Measurements from ENCODE around the gene CCL19.
A peak's percentile ranks its signal among the peaks of the same experiment; 100 is the strongest.

CCL19 gene

DNA sequence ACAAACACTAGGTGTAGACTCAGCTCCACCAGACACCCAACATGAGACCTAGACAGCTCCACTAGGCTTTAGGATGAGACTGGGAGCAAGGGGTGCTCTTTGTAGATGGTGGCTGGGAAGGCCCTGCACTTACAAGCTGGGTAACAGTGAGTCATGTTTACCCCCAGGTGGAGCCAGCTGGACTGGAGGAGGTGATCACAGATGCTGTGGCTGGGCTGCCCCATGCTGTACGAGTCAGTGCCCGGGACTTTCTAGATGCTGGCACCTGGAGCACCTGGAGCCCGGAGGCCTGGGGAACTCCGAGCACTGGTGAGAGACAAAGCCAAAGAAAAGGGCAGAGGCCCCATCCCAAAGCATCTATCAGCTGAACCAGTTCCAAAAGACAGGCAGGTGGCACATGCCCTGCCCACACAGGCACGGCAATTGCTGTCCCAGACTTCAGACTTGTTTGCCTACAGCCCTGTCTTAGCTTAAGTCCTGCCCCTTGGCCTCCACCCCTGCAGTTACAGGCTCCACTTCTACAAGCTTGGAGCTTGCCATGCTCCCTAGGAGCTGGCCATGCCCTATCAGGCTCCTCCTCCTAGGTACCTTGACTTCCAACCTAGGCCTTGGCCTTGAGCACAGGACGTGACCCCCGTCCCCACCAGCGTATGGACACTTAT lies 31.4 kb downstream of the CCL19 start:
- no peak for DNase-seq

DNA sequence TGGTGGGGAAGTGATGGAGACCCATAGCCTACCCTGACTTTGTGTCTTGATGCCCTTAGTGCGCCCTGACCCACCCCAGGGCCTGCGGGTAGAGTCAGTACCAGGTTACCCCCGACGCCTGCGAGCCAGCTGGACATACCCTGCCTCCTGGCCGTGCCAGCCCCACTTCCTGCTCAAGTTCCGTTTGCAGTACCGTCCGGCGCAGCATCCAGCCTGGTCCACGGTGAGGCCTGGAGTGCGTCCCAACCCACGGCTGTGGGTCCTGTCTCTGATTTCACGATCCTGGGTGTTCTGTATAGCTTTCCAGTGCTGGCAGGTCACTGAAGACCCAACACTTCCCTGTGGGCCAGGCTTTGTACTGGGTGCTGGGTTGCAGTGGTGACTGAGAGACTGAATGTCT lies 32.6 kb downstream of the CCL19 start:
- no peak for DNase-seq

DNA sequence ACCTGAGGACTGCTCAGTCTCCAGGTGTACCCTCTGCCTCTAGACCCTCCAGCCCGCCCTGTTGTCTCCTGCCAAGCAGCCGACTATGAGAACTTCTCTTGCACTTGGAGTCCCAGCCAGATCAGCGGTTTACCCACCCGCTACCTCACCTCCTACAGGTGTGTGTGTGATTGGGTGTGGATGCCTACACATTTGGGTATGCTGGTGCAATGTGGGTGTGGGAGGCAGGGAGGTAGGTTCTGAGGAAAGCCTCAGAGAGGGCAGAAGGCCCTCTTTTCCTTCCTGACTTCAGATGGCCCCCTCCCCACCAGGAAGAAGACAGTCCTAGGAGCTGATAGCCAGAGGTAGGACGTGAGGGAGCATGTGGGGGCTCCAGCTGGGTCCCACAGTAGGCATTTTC lies 34.1 kb downstream of the CCL19 start:
- DNase-seq, result no peak

DNA sequence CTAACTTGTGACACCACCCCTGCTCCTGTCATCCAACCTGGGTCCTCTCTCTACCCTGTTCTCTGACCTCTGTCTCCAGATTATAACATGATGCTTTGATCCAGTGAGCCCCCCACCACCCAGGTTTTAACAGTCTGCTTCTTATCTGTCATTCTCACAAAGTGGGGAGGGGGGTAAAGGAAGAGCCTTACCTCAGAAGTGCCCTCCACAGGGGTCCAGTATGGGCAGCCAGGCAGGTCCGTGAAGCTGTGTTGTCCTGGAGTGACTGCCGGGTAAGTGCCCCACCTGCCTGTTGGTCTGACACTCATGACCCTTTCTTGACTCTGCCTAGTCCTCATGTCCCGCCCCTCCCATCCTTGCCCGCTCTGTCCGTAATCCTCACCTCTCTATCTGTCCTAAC lies 35.7 kb downstream of the CCL19 start:
- no peak for DNase-seq

DNA sequence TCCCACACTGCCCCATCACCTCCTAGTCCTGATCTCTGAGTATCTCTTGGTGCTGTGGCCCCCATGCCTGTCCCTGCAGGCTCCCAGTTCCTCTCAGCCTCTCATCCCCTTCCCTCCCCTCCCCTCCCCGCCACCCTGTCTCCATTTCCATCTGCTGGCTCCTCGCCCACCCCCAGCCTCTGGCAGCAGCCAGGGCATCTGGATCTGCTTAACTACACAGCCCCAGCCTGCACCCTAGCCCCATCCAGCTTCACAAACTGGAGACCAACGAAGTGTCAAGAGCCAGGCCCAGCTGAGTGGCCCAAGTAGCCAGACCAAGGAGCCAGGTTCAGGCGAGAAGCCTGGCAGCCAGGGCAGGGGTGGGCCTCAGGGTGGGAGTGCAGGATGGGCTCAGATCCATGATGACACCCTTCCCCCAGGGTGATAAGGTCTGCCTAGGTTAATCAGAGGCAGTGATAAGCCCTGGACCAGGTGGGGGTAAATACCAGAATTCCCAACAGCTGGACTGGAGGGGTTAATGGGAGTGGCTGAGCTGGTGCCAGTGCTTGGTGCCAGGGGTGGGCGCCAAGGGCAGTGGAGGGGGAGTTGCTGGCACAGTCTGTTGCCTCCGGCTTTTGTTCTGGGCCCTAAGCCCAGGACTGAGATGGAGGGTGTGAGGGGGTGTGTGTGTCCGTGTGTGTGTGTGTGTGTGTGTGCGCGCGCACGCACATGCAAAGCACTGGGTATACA lies 36.6 kb downstream of the CCL19 start:
- no peak for DNase-seq

DNA sequence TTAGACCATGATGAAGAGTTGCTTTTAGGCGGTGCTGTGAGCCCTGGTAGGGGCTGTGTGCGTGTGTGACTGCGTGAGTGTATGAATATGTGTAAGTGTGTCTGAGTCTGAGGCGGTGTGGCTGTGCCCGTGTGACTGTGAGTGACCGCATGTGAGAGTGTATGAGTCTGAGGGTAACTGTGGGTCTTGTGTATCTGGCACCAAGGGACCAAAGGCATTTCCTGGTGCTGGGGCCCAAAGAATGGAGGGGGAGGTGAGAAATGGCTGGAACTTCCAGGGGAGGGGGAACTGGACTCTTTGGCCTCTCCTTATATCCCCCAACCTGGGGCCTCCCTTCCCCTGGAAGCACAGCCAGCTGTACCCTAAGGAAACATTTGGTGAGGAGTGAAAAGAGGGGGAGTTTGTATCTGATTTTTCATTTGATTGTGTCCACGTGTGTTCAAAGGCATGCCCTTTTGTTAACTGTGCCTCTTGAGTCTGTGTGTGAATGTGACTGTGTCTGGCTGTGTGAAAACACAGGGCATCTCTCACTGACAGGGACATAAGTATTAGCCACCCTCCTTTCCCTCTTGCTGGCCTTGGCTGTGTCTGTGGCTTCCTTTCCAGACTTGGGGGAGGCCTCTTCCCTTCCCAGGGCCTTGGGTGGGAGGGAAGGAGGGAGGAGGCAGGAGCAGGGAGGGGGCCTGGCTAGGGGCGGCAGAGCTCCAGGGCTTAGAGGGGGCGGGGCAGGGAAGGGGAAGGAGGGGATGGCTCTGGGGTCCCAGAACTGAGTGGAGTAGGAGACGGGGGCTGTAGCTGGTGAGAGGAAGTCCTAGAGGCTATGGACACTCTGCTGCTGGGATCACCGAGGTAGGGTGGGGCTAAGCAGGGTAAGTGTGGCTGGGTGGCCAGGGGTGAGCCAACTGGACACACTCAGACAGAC lies 37.7 kb downstream of the CCL19 start:
- DNase-seq, result no peak

DNA sequence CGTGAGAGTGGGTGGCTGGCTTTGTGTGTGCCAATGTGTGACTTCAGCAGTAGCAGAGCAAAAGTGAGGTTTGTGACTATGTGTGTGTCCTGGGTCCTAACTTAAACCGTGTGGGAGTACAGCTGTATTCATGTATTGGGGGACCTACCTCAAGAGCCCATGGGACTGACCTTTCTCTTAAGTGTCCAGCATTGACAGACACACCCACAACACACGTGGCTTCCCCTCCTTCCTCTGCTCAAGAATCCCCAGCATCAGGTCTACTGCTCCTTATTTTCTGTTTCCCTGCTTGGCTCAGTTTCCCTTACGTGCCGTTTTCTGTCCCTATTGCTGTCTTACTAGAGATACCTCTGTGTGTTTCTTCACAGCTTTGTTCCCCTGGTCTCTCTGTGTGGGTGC lies 38.5 kb downstream of the CCL19 start:
- DNase-seq, result no peak

DNA sequence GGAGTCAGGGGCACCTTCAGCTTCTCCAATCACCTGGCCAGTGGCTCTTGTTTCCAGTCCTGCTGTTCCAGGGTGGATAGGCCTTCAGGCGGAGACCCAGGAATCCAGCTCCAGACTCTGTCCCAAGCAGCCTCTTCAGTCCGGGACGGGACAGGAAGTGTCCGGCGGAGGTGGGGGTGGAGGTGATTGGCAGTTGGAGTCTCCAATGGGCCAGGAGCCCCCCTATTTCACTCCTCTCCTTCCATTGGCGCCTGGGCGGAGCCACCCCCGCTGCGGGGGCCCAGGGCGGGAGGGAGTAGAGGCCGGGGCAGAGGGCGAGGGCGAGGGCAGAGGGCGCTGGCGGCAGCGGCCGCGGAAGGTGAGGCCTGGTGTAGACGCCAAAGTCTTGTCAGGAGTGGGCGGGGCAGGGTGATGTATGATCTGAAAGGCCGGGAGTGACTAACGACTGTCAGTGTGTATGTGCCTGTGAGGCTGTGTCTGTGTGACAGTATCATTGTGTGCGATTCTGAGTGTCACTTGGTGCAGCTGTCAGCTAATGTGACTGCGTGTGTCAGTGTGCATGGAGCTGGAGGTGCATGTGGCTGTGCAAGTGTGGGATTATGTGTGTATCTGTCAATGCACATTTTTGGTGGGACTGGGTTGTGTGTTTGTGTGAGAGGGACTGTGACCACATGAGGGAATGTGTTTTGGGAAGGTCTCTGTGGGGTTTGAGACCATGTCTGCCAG lies 39.0 kb downstream of the CCL19 start, which contains the start of gene IL11RA:
Gene IL11RA, plus strand, starts transcription at position 310 of the 726 bp plus-strand sequence. CDS start 3,033 bp downstream, outside the sequence.
- DNase-seq, result peak; percentile 48 to 74 (median 70)

DNA sequence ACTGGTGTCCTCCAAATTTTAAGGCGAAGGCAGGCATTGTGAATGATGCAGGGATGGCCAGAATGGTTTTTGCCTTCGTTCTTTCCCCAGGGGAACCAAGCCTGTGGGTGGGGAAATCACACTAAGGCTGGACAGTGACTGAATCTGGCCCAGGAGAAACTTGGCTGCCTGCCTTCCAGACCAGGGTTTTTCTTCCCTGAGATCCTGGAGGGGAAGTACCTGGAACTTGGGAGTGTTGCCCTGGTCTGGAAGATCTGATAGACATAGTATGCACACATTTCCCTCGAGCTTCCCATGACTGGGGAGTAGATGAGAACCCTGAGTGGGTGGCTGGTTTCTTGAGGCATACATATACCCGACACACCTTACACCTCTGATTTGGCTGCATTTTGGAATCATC lies 39.8 kb downstream of the CCL19 start:
- DNase-seq, result peak in 1 of 4 experiments; percentile 16

DNA sequence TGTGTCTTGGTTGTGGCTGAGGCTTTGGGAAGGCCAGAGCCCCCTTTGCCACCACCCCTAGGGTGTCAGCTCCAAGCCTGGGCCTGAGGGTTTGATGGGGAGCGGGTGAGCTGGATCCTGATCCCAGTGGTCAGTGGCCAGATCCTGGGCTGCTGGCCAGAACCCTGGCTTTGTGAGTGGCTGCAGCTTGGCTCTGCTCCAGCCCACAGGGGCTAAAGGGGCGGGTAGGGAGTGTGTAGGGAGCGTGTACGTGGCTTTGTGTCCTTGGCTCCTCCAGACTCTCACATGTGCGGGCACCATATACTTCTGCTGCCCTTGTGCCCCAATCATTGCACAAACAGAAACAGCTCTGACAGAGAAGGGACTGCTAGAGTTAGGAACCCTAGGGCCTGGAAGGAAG lies 40.3 kb downstream of the CCL19 start:
- DNase-seq, result no peak

DNA sequence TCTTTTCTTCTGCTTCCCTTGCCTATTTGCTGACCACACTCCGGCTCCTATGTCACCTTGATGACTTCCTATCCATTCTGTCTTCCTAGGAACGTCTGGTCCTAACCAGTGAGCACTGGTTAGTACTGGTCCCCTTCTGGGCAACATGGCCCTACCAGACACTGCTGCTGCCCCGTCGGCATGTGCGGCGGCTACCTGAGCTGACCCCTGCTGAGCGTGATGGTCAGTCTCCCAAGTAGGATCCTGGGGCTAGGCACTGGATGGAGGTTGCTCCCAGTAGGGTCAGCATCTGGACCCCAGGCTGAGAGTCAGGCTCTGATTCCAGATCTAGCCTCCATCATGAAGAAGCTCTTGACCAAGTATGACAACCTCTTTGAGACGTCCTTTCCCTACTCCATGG lies 42.4 kb downstream of the CCL19 start:
- no peak for DNase-seq

DNA sequence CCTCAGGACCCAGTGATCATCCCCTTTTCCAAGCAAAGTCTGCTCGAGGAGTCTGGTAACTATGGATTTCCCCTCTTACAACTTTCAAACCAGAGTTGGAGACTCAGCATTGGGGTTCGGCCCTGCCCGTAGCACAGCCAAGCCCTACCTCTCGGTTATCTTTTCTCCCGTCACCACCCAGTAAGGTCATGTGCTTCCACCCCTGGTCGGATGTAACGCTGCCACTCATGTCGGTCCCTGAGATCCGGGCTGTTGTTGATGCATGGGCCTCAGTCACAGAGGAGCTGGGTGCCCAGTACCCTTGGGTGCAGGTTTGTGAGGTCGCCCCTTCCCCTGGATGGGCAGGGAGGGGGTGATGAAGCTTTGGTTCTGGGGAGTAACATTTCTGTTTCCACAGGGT lies 43.4 kb downstream of the CCL19 start:
- DNase-seq, result no peak

DNA sequence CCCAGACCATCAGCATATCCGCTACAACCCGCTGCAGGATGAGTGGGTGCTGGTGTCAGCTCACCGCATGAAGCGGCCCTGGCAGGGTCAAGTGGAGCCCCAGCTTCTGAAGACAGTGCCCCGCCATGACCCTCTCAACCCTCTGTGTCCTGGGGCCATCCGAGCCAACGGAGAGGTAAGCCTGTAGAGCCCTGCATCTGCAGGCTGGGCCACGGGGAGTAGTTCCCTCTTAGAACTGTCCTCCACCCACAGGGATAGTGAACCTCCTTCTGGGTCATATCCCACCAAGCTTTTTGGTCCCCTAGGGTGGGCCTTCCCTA lies 44.0 kb downstream of the CCL19 start:
- no peak for DNase-seq

DNA sequence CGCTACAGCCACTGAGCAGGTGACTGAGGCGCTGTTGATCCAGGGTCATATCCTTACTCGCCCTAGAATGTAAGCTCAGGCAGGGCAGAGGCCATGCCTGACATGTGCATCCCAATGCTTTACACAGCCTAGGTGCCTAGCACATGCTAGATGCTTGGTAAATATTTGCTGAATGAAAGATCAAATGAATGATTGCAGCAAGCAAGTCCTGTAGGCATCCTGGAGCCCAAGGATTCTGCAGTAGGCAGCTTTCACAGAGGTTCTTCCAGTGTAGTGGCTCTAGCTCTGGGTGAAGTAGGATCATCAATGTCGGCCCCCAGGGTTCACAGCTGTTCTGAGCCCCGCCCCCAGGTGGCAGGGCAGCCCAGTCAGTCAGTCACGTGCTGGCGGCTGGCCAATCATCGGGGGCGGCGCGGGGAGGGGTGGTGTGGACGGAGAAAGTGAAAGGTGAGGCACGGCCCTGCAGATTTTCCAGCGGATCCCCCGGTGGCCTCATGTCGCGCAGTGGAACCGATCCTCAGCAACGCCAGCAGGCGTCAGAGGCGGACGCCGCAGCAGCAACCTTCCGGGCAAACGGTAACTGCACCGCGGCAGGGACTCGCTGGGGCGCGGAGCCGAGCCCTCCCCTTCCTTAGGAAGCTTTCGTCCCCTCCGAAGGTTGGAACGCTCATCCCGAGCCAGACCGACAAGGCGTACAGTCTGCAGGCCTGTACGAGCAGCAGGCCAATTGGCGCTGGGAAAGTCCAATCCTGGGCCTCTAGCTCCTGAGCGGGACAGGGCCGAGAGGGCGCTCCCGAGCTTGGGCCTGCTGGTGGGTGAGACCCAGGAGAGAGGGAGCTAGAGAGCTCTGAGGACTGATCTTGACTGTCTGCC lies 44.6 kb downstream of the CCL19 start, which contains the start of gene GALT:
Gene GALT, plus strand, starts transcription at position 465 of the 873 bp plus-strand sequence. Its CDS starts 30 bp downstream, at position 495.
- peak; percentile 88 to 95 (median 92) for DNase-seq

DNA sequence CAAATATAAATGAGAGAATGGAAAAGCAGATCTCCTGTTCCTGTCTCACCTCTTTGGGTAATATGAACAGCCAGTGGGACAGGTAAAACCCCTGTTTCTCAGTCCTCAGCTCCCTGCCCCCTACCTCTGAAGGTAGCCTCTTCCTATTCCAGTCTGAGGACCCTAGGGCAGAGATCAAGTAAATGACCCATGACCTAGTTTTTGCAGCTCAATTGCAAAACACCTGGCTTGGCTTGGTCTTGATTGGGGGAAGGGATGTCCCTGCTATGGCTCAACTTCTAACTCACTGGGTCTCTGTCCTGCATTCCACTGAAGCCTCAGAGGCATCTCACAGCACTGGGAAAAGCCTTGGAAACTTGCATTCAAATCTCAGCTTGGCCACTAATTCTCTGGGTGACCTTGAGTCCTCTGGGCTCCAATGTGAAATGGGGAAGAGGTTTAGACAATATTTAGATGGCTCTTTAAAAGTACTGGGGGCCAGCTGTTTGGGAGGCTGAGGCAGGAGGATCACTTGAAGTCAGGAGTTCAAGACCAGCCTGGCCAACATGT lies 46.2 kb downstream of the CCL19 start:
- DNase-seq, result no peak

DNA sequence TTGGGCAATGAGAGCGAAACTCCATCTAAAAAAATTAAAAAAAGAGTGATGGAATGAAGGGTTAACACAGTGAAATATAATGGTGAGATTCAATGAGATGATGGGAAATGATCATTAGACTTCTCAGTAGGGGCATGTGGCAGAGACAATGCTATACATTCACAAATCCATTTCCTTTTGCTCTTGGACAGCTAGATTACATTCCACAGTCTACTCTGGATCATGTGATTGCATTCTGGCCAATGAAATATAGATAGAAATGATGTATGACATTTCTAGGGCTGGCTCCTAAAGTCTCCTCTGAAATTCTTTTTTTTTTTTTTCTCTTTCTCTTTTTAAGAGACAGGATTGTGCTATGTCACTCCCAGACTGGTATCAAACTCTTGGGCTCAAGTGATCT lies 48.4 kb downstream of the CCL19 start:
- DNase-seq, result no peak

Measured in suppressor macrophage (primary cell).